Panc1 (cell line): Measurements from ENCODE around the gene ALDH9A1. TPM values are rescaled to one million over a fixed set of nuclear protein-coding genes. Genes with fewer than 3 reads are reported as not detected.

Experiments
- ATAC-seq: fragments of 200-7000 bp; cut with Tn5 transposase; 2 replicates; pipeline ENCODE4 v1.9.1; 2020; ENCODE audit warnings: mild to moderate bottlenecking, moderate library complexity
- BruUV-seq: library from RNA; stranded (reverse); fragments of 400-500 nt; replicated peaks from 2 replicates; lab custom pipeline; 2021; lab: Mats Ljungman, UMichigan
- CTCF ChIA-PET: fragments of 300-600 bp; sonication (Branson Sonifier 250); formaldehyde crosslinking; loops from one replicate; lab custom pipeline; 2022; ENCODE audit warnings: antibody characterized with exemption; lab: Charles Lee
- POLR2A ChIA-PET: fragments of 300-600 bp; sonication (Branson Sonifier 250); formaldehyde crosslinking; loops from one replicate; lab custom pipeline; 2022; ENCODE audit warnings: antibody characterized with exemption; lab: Charles Lee
- DNase-seq: peaks from one replicate; pipeline ENCODE4 v3.0.0-alpha.2; 2010; ENCODE audit warnings: low read depth, low spot score
- H3K27ac ChIP-seq: 2 replicates; pipeline ENCODE4 v1.5.1; 2011; ENCODE audit warnings: mild to moderate bottlenecking, low read length, inconsistent platforms
- H3K27me3 ChIP-seq: fragments of 200-500 bp; sonication (Bioruptor generic); 2 replicates; pipeline ENCODE4 v1.6.0; 2014; ENCODE audit warnings: low read length, inconsistent platforms; ENCODE audit not compliant: control insufficient read depth, insufficient read depth
- H3K36me3 ChIP-seq: fragments of 200-500 bp; sonication (Bioruptor generic); 2 replicates; pipeline ENCODE4 v1.5.1; 2014; ENCODE audit warnings: inconsistent platforms, mild to moderate bottlenecking, low read length, moderate library complexity; ENCODE audit not compliant: control insufficient read depth, insufficient read depth
- H3K4me1 ChIP-seq: 2 replicates; pipeline ENCODE4 v1.5.1; 2011; ENCODE audit warnings: inconsistent platforms, mild to moderate bottlenecking, low read length, moderate library complexity; ENCODE audit not compliant: control insufficient read depth, insufficient read depth
- H3K4me3 ChIP-seq, 2 experiments: 2 replicates each; pipeline ENCODE4 v1.5.1; 2011 to 2012; ENCODE audit warnings: low read depth in 2 of 2, low read length in 2 of 2, mild to moderate bottlenecking in 2 of 2, inconsistent platforms in 1 of 2, moderate library complexity in 1 of 2
- H3K9me3 ChIP-seq: fragments of 200-500 bp; sonication (Bioruptor generic); 2 replicates; pipeline ENCODE4 v1.5.1; 2014; ENCODE audit warnings: low read depth, mild to moderate bottlenecking, inconsistent platforms, low read length, moderate library complexity; ENCODE audit not compliant: control insufficient read depth, insufficient read depth
- POLR2AphosphoS5 ChIP-seq: IDR thresholded peaks from 2 replicates; pipeline ENCODE4 v1.6.1; 2012; ENCODE audit warnings: mild to moderate bottlenecking, low read depth, low read length, moderate library complexity
- REST ChIP-seq, 2 experiments: IDR thresholded peaks; 2 replicates each; pipeline ENCODE4 v1.6.1; 2011 to 2012; ENCODE audit warnings: low read depth in 2 of 2, control low read depth in 1 of 2, low read length in 1 of 2, mild to moderate bottlenecking in 1 of 2, moderate library complexity in 1 of 2; ENCODE audit not compliant: insufficient read depth in 1 of 2
- SIN3A ChIP-seq: IDR thresholded peaks from 2 replicates; pipeline ENCODE4 v1.6.1; 2012; ENCODE audit warnings: low read depth, mild to moderate bottlenecking, low read length, moderate library complexity, borderline replicate concordance; ENCODE audit not compliant: insufficient read depth
- TCF7L2 ChIP-seq: IDR thresholded peaks from 2 replicates; pipeline ENCODE4 v1.6.1; 2011; ENCODE audit warnings: mild to moderate bottlenecking, low read depth, low read length, inconsistent platforms
- in situ Hi-C: cut with HindIII; loops from 2 replicates; pipeline ENCODE4 v1.10.0; 2016; ENCODE audit warnings: low sequenced_read_pairs, low pct_unique_long_range_greater_than_20kb
- intact Hi-C: fragments of 100-400 bp; cut with micrococcal nuclease; formaldehyde crosslinking; loops from one replicate; pipeline ENCODE4 v1.10.0; 2022; ENCODE audit not compliant: unreplicated experiment
- total RNA-seq: library from RNA; stranded (reverse); gene quantifications from one replicate; pipeline ENCODE4 v1.2.1, GENCODE V29; 2021; ENCODE audit not compliant: unreplicated experiment
- TF ChIP-seq, protein P1 (sequence below): fragments of 450-650 bp; IDR thresholded peaks from 2 replicates; pipeline ENCODE4 v1.5.1; 2017; ENCODE audit warnings: mild to moderate bottlenecking

The ALDH9A1 gene
- total RNA-seq, 1 experiment from 2014 or later, result 30.3 TPM

- H3K27ac ChIP-seq, result no peak overlapping the region
- H3K4me1 ChIP-seq, result peaks cover 22% of the 10 kb centered on the region
- H3K27me3 ChIP-seq, result 0 out of 2 replicates have a peak, but pooled peaks cover 3% of the 10 kb centered on the region
- in situ Hi-C loops (no loop called here), intact Hi-C loops (no loop called here)
- TF ChIP-seq REST (IDR thresholded peaks at IDR 0.05; ENCODE audit: insufficient read depth in 1 of 2, low read depth in 2 of 2, low read length in 1 of 2) (no peak), TCF7L2 (no peak), POLR2AphosphoS5 (no peak), SIN3A (no peak)
- TF ChIP-seq, protein P1, sequence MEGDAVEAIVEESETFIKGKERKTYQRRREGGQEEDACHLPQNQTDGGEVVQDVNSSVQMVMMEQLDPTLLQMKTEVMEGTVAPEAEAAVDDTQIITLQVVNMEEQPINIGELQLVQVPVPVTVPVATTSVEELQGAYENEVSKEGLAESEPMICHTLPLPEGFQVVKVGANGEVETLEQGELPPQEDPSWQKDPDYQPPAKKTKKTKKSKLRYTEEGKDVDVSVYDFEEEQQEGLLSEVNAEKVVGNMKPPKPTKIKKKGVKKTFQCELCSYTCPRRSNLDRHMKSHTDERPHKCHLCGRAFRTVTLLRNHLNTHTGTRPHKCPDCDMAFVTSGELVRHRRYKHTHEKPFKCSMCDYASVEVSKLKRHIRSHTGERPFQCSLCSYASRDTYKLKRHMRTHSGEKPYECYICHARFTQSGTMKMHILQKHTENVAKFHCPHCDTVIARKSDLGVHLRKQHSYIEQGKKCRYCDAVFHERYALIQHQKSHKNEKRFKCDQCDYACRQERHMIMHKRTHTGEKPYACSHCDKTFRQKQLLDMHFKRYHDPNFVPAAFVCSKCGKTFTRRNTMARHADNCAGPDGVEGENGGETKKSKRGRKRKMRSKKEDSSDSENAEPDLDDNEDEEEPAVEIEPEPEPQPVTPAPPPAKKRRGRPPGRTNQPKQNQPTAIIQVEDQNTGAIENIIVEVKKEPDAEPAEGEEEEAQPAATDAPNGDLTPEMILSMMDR, result no peak
- no peak for ATAC-seq
- peaks cover 3% of the 10 kb centered on the region; the same call in 1 of the 2 replicates for H3K36me3 ChIP-seq
- H3K4me3 ChIP-seq, result no peak overlapping the region
- CTCF ChIA-PET, result no interaction called here
- POLR2A ChIA-PET, result no interaction called here
- DNase-seq, result no peak
- no TSS peak for BruUV-seq
- H3K9me3 ChIP-seq, result no peaks in the 10 kb centered on the region
Observed at GRCh38 chr1:165629151-165629550, 69.2 kb downstream of the ALDH9A1 start.

GRCh38 chr1:165628147-165628822, 70.1 kb downstream of the ALDH9A1 start:
- H3K4me3 ChIP-seq, result no peak overlapping the region
- H3K4me1 ChIP-seq, result peaks cover 16% of the 10 kb centered on the region
- ChIA-PET POLR2A (no interaction called here), CTCF (no interaction called here)
- H3K36me3 ChIP-seq, result peaks cover 3% of the 10 kb centered on the region; the same call in 1 of the 2 replicates
- intact Hi-C loops (no loop called here), in situ Hi-C loops (no loop called here)
- TF ChIP-seq POLR2AphosphoS5, result no peak
- TF ChIP-seq TCF7L2, result no peak
- no peak for TF ChIP-seq REST (IDR thresholded peaks at IDR 0.05; ENCODE audit: insufficient read depth in 1 of 2, low read depth in 2 of 2, low read length in 1 of 2)
- no peak for TF ChIP-seq SIN3A
- TF ChIP-seq, protein P1, result no peak
- no peaks in the 10 kb centered on the region for H3K9me3 ChIP-seq
- H3K27ac ChIP-seq, result no peak overlapping the region
- BruUV-seq, result no TSS peak
- ATAC-seq (no peak), DNase-seq (no peak)
- peaks cover 7% of the 10 kb centered on the region; the same call in 1 of the 2 replicates for H3K27me3 ChIP-seq
